OCI-LY3 (cell line): Measurements from ENCODE around the gene PRDX3.

Experiments
- CTCF ChIP-seq: fragments of 200-600, 300-600 bp; sonication (generic); IDR thresholded peaks from 2 replicates; pipeline ENCODE4 v1.5.1; 2014; ENCODE audit warnings: antibody characterized with exemption, low read length, low read depth
- EZH2phosphoT487 ChIP-seq: fragments of 200-600 bp; shearing (Covaris generic); IDR thresholded peaks from 2 replicates; pipeline ENCODE4 v1.6.1; 2018; ENCODE audit warnings: antibody characterized with exemption, mixed run types, low read depth

DNA sequence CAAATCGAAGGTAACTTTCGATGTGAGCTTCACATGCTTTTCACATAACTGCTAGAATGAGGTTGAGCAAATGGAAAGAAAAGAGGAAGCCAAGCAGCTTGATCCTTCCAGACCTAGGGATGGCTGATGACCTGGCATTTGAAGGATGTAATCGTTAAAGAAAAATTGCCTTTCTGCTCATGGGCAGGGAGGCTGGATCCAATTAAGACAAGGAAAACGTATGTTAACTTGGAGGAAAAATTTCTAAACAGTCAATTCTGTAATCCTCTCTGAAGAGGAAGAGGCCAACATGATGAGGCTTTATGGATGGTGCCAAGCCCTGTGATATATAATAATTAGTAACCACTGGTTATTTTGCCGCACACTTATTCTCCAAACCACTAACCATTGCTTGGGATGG lies 41.3 kb upstream of the PRDX3 start:
- TF ChIP-seq CTCF: no peak
- TF ChIP-seq EZH2phosphoT487: no peak
